ENCODE results near the gene NCAM1. TPM values are rescaled to one million over a fixed set of nuclear protein-coding genes. Genes with fewer than 3 reads are reported as not detected.

The NCAM1 gene
- total RNA-seq, 1 donor from 2014 or later = 332 TPM

GRCh38 chr11:113151521-113151920 lies 190.3 kb downstream of the NCAM1 start:
- no peaks in the 10 kb centered on the region for H3K9me3 ChIP-seq (replicated peaks)
- H3K4me3 ChIP-seq = no peak overlapping the region
- no peak for DNase-seq
- TF ChIP-seq CTCF (IDR thresholded peaks at IDR 0.05; ENCODE audit: borderline replicate concordance) = no peak
- intact Hi-C loops (cut with micrococcal nuclease) = no loop called here
- no peak overlapping the region for H3K27ac ChIP-seq (replicated peaks)
- no peaks in the 10 kb centered on the region for H3K27me3 ChIP-seq (ENCODE audit: low read depth)
- H3K4me1 ChIP-seq = peaks cover 16% of the 10 kb centered on the region
- H3K36me3 ChIP-seq = no peaks in the 10 kb centered on the region

DNA sequence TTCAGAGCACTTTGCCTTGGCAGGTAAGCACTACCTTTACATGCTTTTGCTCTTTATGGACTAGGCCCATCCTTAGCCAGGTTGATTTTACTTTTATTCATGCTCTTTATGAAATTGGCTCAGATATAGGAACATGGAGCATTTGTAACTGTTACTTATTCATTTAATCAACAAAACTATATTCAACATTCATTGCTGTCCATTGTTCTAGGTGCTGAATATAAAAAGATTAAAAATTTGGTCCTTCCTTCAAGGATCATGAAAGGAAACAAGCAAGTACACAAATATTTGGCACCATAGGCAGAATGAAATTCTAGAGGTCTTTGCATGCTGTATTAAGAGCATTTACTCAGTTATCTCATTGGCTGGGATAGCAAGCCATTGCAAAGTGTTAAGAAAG lies 191.3 kb downstream of the NCAM1 start:
- H3K9me3 ChIP-seq (replicated peaks) = no peaks in the 10 kb centered on the region
- H3K27me3 ChIP-seq (ENCODE audit: low read depth) = no peaks in the 10 kb centered on the region
- H3K36me3 ChIP-seq = no peaks in the 10 kb centered on the region
- no peak for TF ChIP-seq CTCF (IDR thresholded peaks at IDR 0.05; ENCODE audit: borderline replicate concordance)
- intact Hi-C loops (cut with micrococcal nuclease) = no loop called here
- no peak for DNase-seq
- peaks cover 16% of the 10 kb centered on the region for H3K4me1 ChIP-seq
- H3K27ac ChIP-seq (replicated peaks) = no peak overlapping the region
- H3K4me3 ChIP-seq = no peak overlapping the region

DNA sequence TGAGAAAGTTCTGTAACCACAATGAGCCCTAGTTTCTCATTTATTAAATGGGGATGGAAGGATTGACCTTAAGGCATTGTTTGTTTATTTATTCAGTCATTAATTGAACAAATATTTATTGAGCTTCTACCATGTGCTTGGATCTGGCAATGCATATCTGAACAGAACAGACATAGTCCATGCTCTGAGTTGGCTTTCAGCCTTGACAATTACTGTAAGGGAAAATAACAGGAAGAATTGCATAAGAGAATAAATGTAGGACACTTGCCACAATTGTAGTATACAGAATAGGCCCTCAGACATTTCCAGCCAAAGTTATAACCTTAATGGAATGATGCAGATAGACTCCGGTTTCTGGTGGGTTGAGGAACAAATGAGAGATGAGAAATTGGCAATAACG lies 192.6 kb downstream of the NCAM1 start:
- no peak for TF ChIP-seq CTCF (IDR thresholded peaks at IDR 0.05; ENCODE audit: borderline replicate concordance)
- Histone ChIP-seq H3K27ac (replicated peaks) (no peak overlapping the region), H3K27me3 (ENCODE audit: low read depth) (no peaks in the 10 kb centered on the region), H3K36me3 (no peaks in the 10 kb centered on the region), H3K4me1 (peaks cover 16% of the 10 kb centered on the region), H3K4me3 (no peak overlapping the region), H3K9me3 (replicated peaks) (no peaks in the 10 kb centered on the region)
- intact Hi-C loops (cut with micrococcal nuclease) = no loop called here
- DNase-seq = no peak

- intact Hi-C loops (cut with micrococcal nuclease) = no loop called here
- H3K27me3 ChIP-seq (ENCODE audit: low read depth) = no peaks in the 10 kb centered on the region
- H3K36me3 ChIP-seq = no peaks in the 10 kb centered on the region
- H3K4me3 ChIP-seq = no peak overlapping the region
- peak overlapping the region; percentile 52 for H3K27ac ChIP-seq (replicated peaks)
- peaks cover 48% of the 10 kb centered on the region for H3K4me1 ChIP-seq
- H3K9me3 ChIP-seq (replicated peaks) = no peaks in the 10 kb centered on the region
- DNase-seq = no peak
- TF ChIP-seq CTCF (IDR thresholded peaks at IDR 0.05; ENCODE audit: borderline replicate concordance) = no peak
Observed at GRCh38 chr11:113159988-113160807, 199.0 kb downstream of the NCAM1 start.

GRCh38 chr11:113160808-113161124 lies 199.5 kb downstream of the NCAM1 start:
- no peak for DNase-seq
- intact Hi-C loops (cut with micrococcal nuclease) = no loop called here
- Histone ChIP-seq H3K36me3 (no peaks in the 10 kb centered on the region), H3K4me1 (peaks cover 48% of the 10 kb centered on the region), H3K9me3 (replicated peaks) (no peaks in the 10 kb centered on the region), H3K27ac (replicated peaks) (peak overlapping the region; percentile 52), H3K4me3 (no peak overlapping the region), H3K27me3 (ENCODE audit: low read depth) (no peaks in the 10 kb centered on the region)
- no peak for TF ChIP-seq CTCF (IDR thresholded peaks at IDR 0.05; ENCODE audit: borderline replicate concordance)

Measured in left ventricle myocardium inferior (tissue), 1 donor.